Stimulated activated CD4-positive, alpha-beta T cell treated with anti-CD3 and anti-CD28 coated beads, TNF-alpha, amount 100 ng/mL, for 48 hours (primary cell): ENCODE data around the gene IL22.
A peak's percentile ranks its signal among the peaks of the same experiment; 100 is the strongest.

Experiments used
- DNase-seq, 3 donors: peaks; one replicate each; pipeline ENCODE4 v3.0.0-alpha.2; 2020; ENCODE audit warnings: low read depth in 3 of 3

The IL22 gene

GRCh38 chr12:68253504-68253903, at the start of gene IL22:
TSS of gene IL22 (minus strand) at chr12:68253604. CDS start at chr12:68253448, 156 bp downstream.
- DNase-seq, result no peak

- no peak for DNase-seq
Measured at GRCh38 chr12:68297929-68298328, 44.5 kb upstream of the IL22 start.

GRCh38 chr12:68294251-68294650, 40.8 kb upstream of the IL22 start:
- DNase-seq, result no peak

GRCh38 chr12:68293347-68293746, 39.9 kb upstream of the IL22 start:
- DNase-seq, result no peak

- DNase-seq, result no peak
Measured at GRCh38 chr12:68292151-68292943, 38.9 kb upstream of the IL22 start.

- no peak for DNase-seq
Measured at GRCh38 chr12:68291396-68292036, 38.1 kb upstream of the IL22 start.

GRCh38 chr12:68290126-68290525, 36.7 kb upstream of the IL22 start:
- DNase-seq, result peak; percentile 9 to 31 (median 11)

- DNase-seq, result no peak
Measured at GRCh38 chr12:68287106-68287505, 33.7 kb upstream of the IL22 start.

- DNase-seq, result no peak
Measured at GRCh38 chr12:68286396-68286795, 33.0 kb upstream of the IL22 start.

- DNase-seq, result no peak
Measured at GRCh38 chr12:68285541-68285940, 32.1 kb upstream of the IL22 start.

GRCh38 chr12:68281322-68282077, 28.1 kb upstream of the IL22 start:
- DNase-seq, result no peak

- no peak for DNase-seq
Measured at GRCh38 chr12:68280240-68280639, 26.8 kb upstream of the IL22 start.

GRCh38 chr12:68279227-68280054, 26.0 kb upstream of the IL22 start:
- no peak for DNase-seq

- DNase-seq, result no peak
Measured at GRCh38 chr12:68276402-68276930, 23.1 kb upstream of the IL22 start.

- DNase-seq, result no peak
Measured at GRCh38 chr12:68272732-68273131, 19.3 kb upstream of the IL22 start.

- no peak for DNase-seq
Measured at GRCh38 chr12:68271346-68271745, 17.9 kb upstream of the IL22 start.

- no peak for DNase-seq
Measured at GRCh38 chr12:68270358-68270757, 17.0 kb upstream of the IL22 start.

- DNase-seq, result no peak
Measured at GRCh38 chr12:68269779-68270178, 16.4 kb upstream of the IL22 start.

GRCh38 chr12:68268967-68269366, 15.6 kb upstream of the IL22 start:
- DNase-seq, result no peak

GRCh38 chr12:68267892-68268396, 14.5 kb upstream of the IL22 start:
- DNase-seq, result no peak

- no peak for DNase-seq
Measured at GRCh38 chr12:68264857-68265256, 11.5 kb upstream of the IL22 start.
